Measurements from ENCODE around the gene ZG16B.

Gene ZG16B

GRCh38 chr16:2799859-2800226, 30.3 kb upstream of the ZG16B start:
- Histone ChIP-seq H4K20me1 (ENCODE audit: control insufficient read depth, insufficient read depth, low read depth, low read length) (no peaks in the 10 kb centered on the region), H3K27me3 (ENCODE audit: control insufficient read depth, low read length) (peaks cover 4% of the 10 kb centered on the region; the same call in 1 of the 2 replicates), H3K4me2 (ENCODE audit: low read length) (no peak overlapping the region), H3K79me2 (ENCODE audit: control insufficient read depth, low read length) (no peaks in the 10 kb centered on the region), H3K9me2 (replicated peaks; ENCODE audit: control insufficient read depth, low read length) (no peaks in the 10 kb centered on the region), H3F3A (ENCODE audit: control insufficient read depth, insufficient read depth) (no peaks in the 10 kb centered on the region), H3K9me3 (ENCODE audit: control insufficient read depth, insufficient read depth, low read length) (no peaks in the 10 kb centered on the region), H3K4me3 (ENCODE audit: low read length) (no peak overlapping the region), H3K27ac (ENCODE audit: low read depth, low read length) (no peak overlapping the region), H3K36me3 (ENCODE audit: control insufficient read depth, low read length) (no peaks in the 10 kb centered on the region), H3K4me1 (ENCODE audit: control insufficient read depth, low read length) (no peaks in the 10 kb centered on the region)
- TF ChIP-seq CTCF (IDR thresholded peaks at IDR 0.05; ENCODE audit: low read depth, low read length, poor library complexity, severe bottlenecking) (no peak), EZH2phosphoT487 (IDR thresholded peaks at IDR 0.05; ENCODE audit: borderline replicate concordance, low read length) (no peak)

- Histone ChIP-seq H3K27me3 (ENCODE audit: control insufficient read depth, low read length) (peaks cover 3% of the 10 kb centered on the region; the same call in 1 of the 2 replicates), H3K9me2 (replicated peaks; ENCODE audit: control insufficient read depth, low read length) (no peaks in the 10 kb centered on the region), H3K4me2 (ENCODE audit: low read length) (no peak overlapping the region), H3K9me3 (ENCODE audit: control insufficient read depth, insufficient read depth, low read length) (no peaks in the 10 kb centered on the region), H3K36me3 (ENCODE audit: control insufficient read depth, low read length) (no peaks in the 10 kb centered on the region), H3K79me2 (ENCODE audit: control insufficient read depth, low read length) (no peaks in the 10 kb centered on the region), H3K27ac (ENCODE audit: low read depth, low read length) (no peak overlapping the region), H3F3A (ENCODE audit: control insufficient read depth, insufficient read depth) (no peaks in the 10 kb centered on the region), H4K20me1 (ENCODE audit: control insufficient read depth, insufficient read depth, low read depth, low read length) (no peaks in the 10 kb centered on the region), H3K4me3 (ENCODE audit: low read length) (no peak overlapping the region), H3K4me1 (ENCODE audit: control insufficient read depth, low read length) (no peaks in the 10 kb centered on the region)
- no peak for TF ChIP-seq CTCF (IDR thresholded peaks at IDR 0.05; ENCODE audit: low read depth, low read length, poor library complexity, severe bottlenecking)
- TF ChIP-seq EZH2phosphoT487 (IDR thresholded peaks at IDR 0.05; ENCODE audit: borderline replicate concordance, low read length): no peak
These were observed 26.4 kb upstream of the ZG16B start for GRCh38 chr16:2803545-2804195.

GRCh38 chr16:2804728-2805127, 25.4 kb upstream of the ZG16B start:
- H3K4me1 ChIP-seq (ENCODE audit: control insufficient read depth, low read length): no peaks in the 10 kb centered on the region
- H3K9me2 ChIP-seq (replicated peaks; ENCODE audit: control insufficient read depth, low read length): no peaks in the 10 kb centered on the region
- H3F3A ChIP-seq (ENCODE audit: control insufficient read depth, insufficient read depth): no peaks in the 10 kb centered on the region
- H3K4me2 ChIP-seq (ENCODE audit: low read length): no peak overlapping the region
- no peaks in the 10 kb centered on the region for H4K20me1 ChIP-seq (ENCODE audit: control insufficient read depth, insufficient read depth, low read depth, low read length)
- H3K36me3 ChIP-seq (ENCODE audit: control insufficient read depth, low read length): no peaks in the 10 kb centered on the region
- H3K79me2 ChIP-seq (ENCODE audit: control insufficient read depth, low read length): no peaks in the 10 kb centered on the region
- H3K27me3 ChIP-seq (ENCODE audit: control insufficient read depth, low read length): peaks cover 10% of the 10 kb centered on the region; the same call in 1 of the 2 replicates
- no peak overlapping the region for H3K4me3 ChIP-seq (ENCODE audit: low read length)
- no peak overlapping the region for H3K27ac ChIP-seq (ENCODE audit: low read depth, low read length)
- TF ChIP-seq EZH2phosphoT487 (IDR thresholded peaks at IDR 0.05; ENCODE audit: borderline replicate concordance, low read length): no peak
- no peak for TF ChIP-seq CTCF (IDR thresholded peaks at IDR 0.05; ENCODE audit: low read depth, low read length, poor library complexity, severe bottlenecking)
- no peaks in the 10 kb centered on the region for H3K9me3 ChIP-seq (ENCODE audit: control insufficient read depth, insufficient read depth, low read length)
